Neural progenitor cell (in vitro differentiated cells): ENCODE measurements around the gene GMDS.

ENCODE experiments used
- CTCF ChIP-seq: fragments of 200-600 bp; sonication (generic); IDR thresholded peaks from 2 replicates; pipeline ENCODE4 v1.5.1; 2017; ENCODE audit warnings: antibody characterized with exemption, mild to moderate bottlenecking
- EZH2 ChIP-seq: fragments of 200-600 bp; sonication (generic); IDR thresholded peaks from 2 replicates; pipeline ENCODE4 v1.6.1; 2017; ENCODE audit warnings: antibody characterized with exemption, mild to moderate bottlenecking, moderate library complexity
- EZH2phosphoT487 ChIP-seq: fragments of 200-600 bp; sonication (generic); IDR thresholded peaks from 2 replicates; pipeline ENCODE4 v1.6.1; 2017; ENCODE audit warnings: antibody characterized with exemption

- TF ChIP-seq CTCF, result no peak
- TF ChIP-seq EZH2, result no peak
- no peak for TF ChIP-seq EZH2phosphoT487
Observed at GRCh38 chr6:1749041-1749440, 496.4 kb downstream of the GMDS start.
